ENCODE results near the gene ANO8. TPM values are rescaled to one million over a fixed set of nuclear protein-coding genes. Genes with fewer than 3 reads are reported as not detected.

ANO8 gene
- total and polyA plus RNA-seq, 8 donors = 1.1 to 37.9 (median 9.8) TPM

DNA sequence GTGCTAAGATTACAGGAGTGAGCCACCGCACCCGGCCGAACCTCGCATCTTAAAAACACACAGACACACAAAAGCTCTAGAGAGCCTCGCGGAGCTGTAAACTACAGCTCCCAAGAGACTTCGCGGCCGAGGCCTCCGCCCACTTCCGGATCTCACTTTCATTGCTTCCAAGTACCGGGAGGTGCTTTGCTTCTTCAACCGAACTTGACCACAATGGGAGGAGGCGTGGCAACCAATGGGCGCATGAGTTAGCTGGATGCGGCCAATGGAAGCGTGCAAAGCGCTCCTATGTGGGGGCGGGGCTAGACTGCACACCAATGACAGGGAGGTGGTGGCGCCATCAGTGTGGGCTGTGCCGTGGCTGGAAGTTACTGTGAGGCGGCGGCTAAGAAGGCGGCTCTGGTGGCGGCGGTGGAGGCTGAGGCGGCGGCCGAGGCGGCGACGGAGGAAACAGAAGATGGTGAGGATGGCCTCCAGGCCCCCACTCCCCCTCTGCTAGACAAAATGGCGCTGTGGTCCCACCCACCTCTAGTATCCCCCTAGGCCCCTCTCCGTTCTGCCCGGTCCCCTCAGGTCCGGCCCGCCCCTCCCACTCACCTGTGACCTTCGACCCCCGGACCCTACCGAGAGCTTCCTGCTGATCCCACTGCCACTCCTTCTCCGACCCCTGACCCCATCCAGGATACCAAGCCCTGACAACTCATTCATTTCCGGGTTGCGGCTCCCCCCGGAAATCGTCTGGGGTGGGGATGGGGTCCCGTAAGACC is 25.3 kb downstream of the ANO8 start, which contains the start of gene DDA1:
Gene DDA1, plus strand, starts transcription at position 366 of the 767 bp plus-strand sequence. Its CDS starts 92 bp downstream, at position 458.
- peaks cover 38 to 77% (median 62%) of the 10 kb centered on the region in 4 donors for H3K4me1 ChIP-seq
- 0% methylated on average over 30 to 46 of the region's 46 CpGs for WGBS, 5 donors
- H3K27ac ChIP-seq = peak within 1 kb of the TSS; percentile 73 to 91 (median 84)
- peak; percentile 100 for DNase-seq
- intact Hi-C loops (cut with DNase I; ENCODE audit: low total_unique reads) = no loop called here
- H3K9me3 ChIP-seq = no peaks in the 10 kb centered on the region
- TF ChIP-seq, protein P1, sequence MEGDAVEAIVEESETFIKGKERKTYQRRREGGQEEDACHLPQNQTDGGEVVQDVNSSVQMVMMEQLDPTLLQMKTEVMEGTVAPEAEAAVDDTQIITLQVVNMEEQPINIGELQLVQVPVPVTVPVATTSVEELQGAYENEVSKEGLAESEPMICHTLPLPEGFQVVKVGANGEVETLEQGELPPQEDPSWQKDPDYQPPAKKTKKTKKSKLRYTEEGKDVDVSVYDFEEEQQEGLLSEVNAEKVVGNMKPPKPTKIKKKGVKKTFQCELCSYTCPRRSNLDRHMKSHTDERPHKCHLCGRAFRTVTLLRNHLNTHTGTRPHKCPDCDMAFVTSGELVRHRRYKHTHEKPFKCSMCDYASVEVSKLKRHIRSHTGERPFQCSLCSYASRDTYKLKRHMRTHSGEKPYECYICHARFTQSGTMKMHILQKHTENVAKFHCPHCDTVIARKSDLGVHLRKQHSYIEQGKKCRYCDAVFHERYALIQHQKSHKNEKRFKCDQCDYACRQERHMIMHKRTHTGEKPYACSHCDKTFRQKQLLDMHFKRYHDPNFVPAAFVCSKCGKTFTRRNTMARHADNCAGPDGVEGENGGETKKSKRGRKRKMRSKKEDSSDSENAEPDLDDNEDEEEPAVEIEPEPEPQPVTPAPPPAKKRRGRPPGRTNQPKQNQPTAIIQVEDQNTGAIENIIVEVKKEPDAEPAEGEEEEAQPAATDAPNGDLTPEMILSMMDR (IDR thresholded peaks at IDR 0.05) = no peak
- TF ChIP-seq POLR2A (IDR thresholded peaks at IDR 0.05) (peak in 2 of 4 donors; percentile 33 to 41), POLR2AphosphoS5 (IDR thresholded peaks at IDR 0.05) (peak; percentile 62 to 91 (median 69)), EP300 (IDR thresholded peaks at IDR 0.05) (no peak)
- peaks cover 9 to 31% (median 9%) of the 10 kb centered on the region in 4 donors for H3K36me3 ChIP-seq
- H3K27me3 ChIP-seq = no peaks in the 10 kb centered on the region
- peak within 1 kb of the TSS; percentile 72 to 97 (median 86) for H3K4me3 ChIP-seq

DNA sequence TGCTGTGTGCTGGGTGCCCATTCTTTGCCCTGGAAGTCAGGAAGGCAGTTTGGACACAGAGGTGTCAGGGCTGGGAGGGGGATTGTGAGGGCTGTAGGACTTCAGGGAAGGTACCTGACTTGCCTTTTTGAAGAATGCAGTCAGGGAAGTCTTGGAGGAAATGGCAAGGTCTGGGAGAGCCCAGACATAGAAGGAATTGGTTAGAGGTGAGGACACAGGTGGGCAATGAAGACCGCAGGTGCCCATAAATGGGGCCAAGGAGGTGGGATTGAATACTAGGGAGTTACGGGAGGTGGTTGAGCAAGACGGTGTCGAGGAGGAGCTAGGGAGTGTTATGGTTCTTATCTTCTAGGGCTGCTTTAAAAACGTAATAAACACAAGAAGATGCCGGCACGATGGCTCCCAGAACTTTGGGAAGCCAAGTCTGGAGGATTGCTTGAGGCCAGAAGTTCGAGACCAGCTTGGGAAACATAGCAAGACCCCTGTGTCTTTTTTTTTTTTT is 26.7 kb downstream of the ANO8 start:
- H3K27ac ChIP-seq = no peak overlapping the region
- no peaks in the 10 kb centered on the region for H3K9me3 ChIP-seq
- H3K4me3 ChIP-seq = no peak overlapping the region
- TF ChIP-seq, protein P1 (IDR thresholded peaks at IDR 0.05) = no peak
- TF ChIP-seq EP300 (IDR thresholded peaks at IDR 0.05) = no peak
- no peak for TF ChIP-seq POLR2AphosphoS5 (IDR thresholded peaks at IDR 0.05)
- TF ChIP-seq POLR2A (IDR thresholded peaks at IDR 0.05) = no peak
- peaks cover 0 to 18% (median 0%) of the 10 kb centered on the region in 4 donors for H3K36me3 ChIP-seq
- H3K4me1 ChIP-seq = peaks cover 45 to 81% (median 72%) of the 10 kb centered on the region in 4 donors
- no peaks in the 10 kb centered on the region for H3K27me3 ChIP-seq
- 81 to 87% (median 86%) methylated on average over 8 of the region's 8 CpGs for WGBS, 5 donors
- no peak for DNase-seq
- intact Hi-C loops (cut with DNase I; ENCODE audit: low total_unique reads) = no loop called here

DNA sequence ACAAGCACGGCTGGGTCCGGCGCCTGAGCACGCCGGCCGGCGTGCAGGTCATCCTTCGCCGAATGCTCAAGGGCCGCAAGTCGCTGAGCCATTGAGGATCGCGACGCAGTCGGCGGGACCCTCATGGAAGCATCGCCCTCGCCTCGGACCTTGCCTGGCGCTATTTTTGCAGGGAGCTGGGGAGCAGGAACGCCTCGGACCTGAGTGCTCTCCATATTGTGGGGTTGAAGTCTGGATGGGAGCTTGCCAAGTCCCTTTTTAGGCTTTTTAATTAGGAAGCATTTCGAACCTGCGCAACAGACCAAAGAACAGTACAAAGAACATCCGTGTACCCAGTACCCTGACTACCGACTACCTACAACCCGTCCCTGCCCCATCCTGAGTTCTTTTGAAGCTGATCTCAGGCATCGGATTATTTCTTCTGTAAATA is 28.4 kb downstream of the ANO8 start:
- 5 to 15% (median 7%) methylated on average over 10 to 28 of the region's 28 CpGs for WGBS, 5 donors
- Histone ChIP-seq H3K36me3 (peaks cover 0 to 2% (median 1%) of the 10 kb centered on the region in 4 donors), H3K27ac (peak overlapping the region; percentile 89 to 92 (median 92)), H3K4me3 (peak overlapping the region; percentile 65 to 85 (median 78)), H3K4me1 (peaks cover 40 to 83% (median 74%) of the 10 kb centered on the region in 4 donors), H3K9me3 (no peaks in the 10 kb centered on the region), H3K27me3 (no peaks in the 10 kb centered on the region)
- no peak for TF ChIP-seq POLR2A (IDR thresholded peaks at IDR 0.05)
- TF ChIP-seq EP300 (IDR thresholded peaks at IDR 0.05) = no peak
- TF ChIP-seq, protein P1 (IDR thresholded peaks at IDR 0.05) = no peak
- no peak for TF ChIP-seq POLR2AphosphoS5 (IDR thresholded peaks at IDR 0.05)
- intact Hi-C loops (cut with DNase I; ENCODE audit: low total_unique reads) = no loop called here
- no peak for DNase-seq

DNA sequence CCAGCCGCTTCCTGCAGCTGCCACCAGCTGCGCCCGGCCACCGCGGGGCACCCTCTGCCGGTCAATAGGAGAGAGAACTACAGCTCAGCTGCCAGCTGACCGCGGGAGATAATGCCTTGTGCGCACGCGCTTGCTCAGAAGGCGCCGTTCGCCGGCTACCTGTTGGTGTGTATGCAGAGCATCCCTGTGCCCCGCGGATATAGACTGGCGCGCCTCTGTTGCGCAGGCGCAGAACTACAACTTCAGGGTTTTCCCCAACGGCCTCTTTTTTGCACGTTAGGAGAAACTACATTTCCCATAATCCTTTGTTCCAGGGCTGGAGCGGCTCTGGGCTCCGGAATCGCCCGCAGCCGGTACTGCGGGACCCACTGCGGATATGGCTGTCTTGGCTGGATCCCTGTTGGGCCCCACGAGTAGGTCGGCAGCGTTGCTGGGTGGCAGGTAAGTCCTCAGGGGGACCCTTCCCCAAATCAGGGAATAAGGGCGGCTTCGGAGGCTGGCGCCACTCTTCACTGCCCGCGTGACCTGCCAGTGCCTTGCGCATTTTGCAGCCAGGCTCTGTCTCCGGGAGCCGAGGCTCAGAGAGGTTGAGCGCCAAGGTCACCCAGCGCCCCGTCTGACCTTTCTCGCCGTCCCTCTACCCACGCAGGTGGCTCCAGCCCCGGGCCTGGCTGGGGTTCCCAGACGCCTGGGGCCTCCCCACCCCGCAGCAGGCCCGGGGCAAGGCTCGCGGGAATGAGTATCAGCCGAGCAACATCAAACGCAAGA is 29.0 kb downstream of the ANO8 start, which contains the start of gene MRPL34:
Gene MRPL34, plus strand, starts transcription at position 356 of the 768 bp plus-strand sequence. Its CDS starts 21 bp downstream, at position 377.
- DNase-seq = peak; percentile 99
- Histone ChIP-seq H3K36me3 (peaks cover 0 to 8% (median 4%) of the 10 kb centered on the region in 4 donors), H3K4me3 (peak within 1 kb of the TSS; percentile 65 to 85 (median 78)), H3K27me3 (no peaks in the 10 kb centered on the region), H3K4me1 (peaks cover 35 to 83% (median 71%) of the 10 kb centered on the region in 4 donors), H3K9me3 (no peaks in the 10 kb centered on the region), H3K27ac (peak within 1 kb of the TSS; percentile 89 to 92 (median 92))
- TF ChIP-seq, protein P1 (IDR thresholded peaks at IDR 0.05) = peak in 5 of 7 experiments; percentile 66 to 88 (median 83)
- peak in 2 of 3 donors; percentile 96 to 98 for TF ChIP-seq POLR2AphosphoS5 (IDR thresholded peaks at IDR 0.05)
- no peak for TF ChIP-seq EP300 (IDR thresholded peaks at IDR 0.05)
- WGBS, 5 donors = 0 to 1% (median 0%) methylated on average over 23 to 55 of the region's 55 CpGs
- intact Hi-C loops (cut with DNase I; ENCODE audit: low total_unique reads) = no loop called here

Measured in stomach (tissue), 9 donors.